KMS-11 (cell line): ENCODE data around the gene UPK1B.

Experiments used
- H2AFZ ChIP-seq: fragments of 200-600 bp; sonication (generic); 2 replicates; pipeline ENCODE4 v1.6.1; 2016; ENCODE audit warnings: antibody characterized with exemption, mixed run types, low read depth
- H3K27ac ChIP-seq: fragments of 200-600 bp; sonication (generic); 2 replicates; pipeline ENCODE4 v1.6.1; 2016; ENCODE audit warnings: mild to moderate bottlenecking, mixed run types
- H3K27me3 ChIP-seq: fragments of 200-600 bp; sonication (generic); 2 replicates; pipeline ENCODE4 v1.6.1; 2017; ENCODE audit warnings: mild to moderate bottlenecking, low read depth, mixed run types, moderate library complexity; ENCODE audit not compliant: insufficient read depth
- H3K36me3 ChIP-seq: fragments of 200-600 bp; sonication (generic); 2 replicates; pipeline ENCODE4 v1.6.1; 2017; ENCODE audit warnings: mild to moderate bottlenecking, mixed run types; ENCODE audit not compliant: insufficient read depth
- H3K4me1 ChIP-seq: fragments of 200-600 bp; sonication (generic); 2 replicates; pipeline ENCODE4 v1.6.1; 2016; ENCODE audit warnings: mild to moderate bottlenecking, low read depth, mixed run types; ENCODE audit not compliant: poor library complexity, severe bottlenecking
- H3K4me2 ChIP-seq: fragments of 200-600 bp; sonication (generic); 2 replicates; pipeline ENCODE4 v1.7.0; 2016; ENCODE audit warnings: mild to moderate bottlenecking, mixed run types
- H3K4me3 ChIP-seq: fragments of 200-600 bp; sonication (generic); IDR thresholded peaks from 2 replicates; pipeline ENCODE4 v1.6.1; 2017; ENCODE audit warnings: low read depth, low read length, mixed read lengths; ENCODE audit not compliant: insufficient read depth
- H3K79me2 ChIP-seq: fragments of 200-600 bp; sonication (generic); 2 replicates; pipeline ENCODE4 v1.6.1; 2016; ENCODE audit warnings: low read depth, mixed run types; ENCODE audit not compliant: insufficient read depth
- H3K9ac ChIP-seq: fragments of 200-600 bp; sonication (generic); 2 replicates; pipeline ENCODE4 v1.6.1; 2016; ENCODE audit warnings: mild to moderate bottlenecking, mixed run types
- H4K20me1 ChIP-seq: fragments of 200-600 bp; sonication (generic); 2 replicates; pipeline ENCODE4 v1.6.1; 2016; ENCODE audit warnings: mild to moderate bottlenecking, mixed run types; ENCODE audit not compliant: insufficient read depth
- CTCF ChIP-seq: fragments of 200-600 bp; sonication (generic); conservative IDR thresholded peaks from 2 replicates; pipeline ENCODE4 v1.6.1; 2017; ENCODE audit warnings: low read depth, mild to moderate bottlenecking, antibody characterized with exemption, low read length, moderate library complexity, mixed read lengths

The UPK1B gene

GRCh38 chr3:119205209-119205608, 31.8 kb downstream of the UPK1B start:
- Histone ChIP-seq H3K27ac (no peak overlapping the region), H3K4me2 (no peak overlapping the region), H3K4me3 (no peak overlapping the region), H2AFZ (no peak overlapping the region), H3K79me2 (no peaks in the 10 kb centered on the region), H3K4me1 (peaks cover 23% of the 10 kb centered on the region), H3K27me3 (no peaks in the 10 kb centered on the region), H4K20me1 (no peaks in the 10 kb centered on the region), H3K36me3 (no peaks in the 10 kb centered on the region), H3K9ac (no peak overlapping the region)
- no peak for TF ChIP-seq CTCF

GRCh38 chr3:119205685-119206084, 32.3 kb downstream of the UPK1B start:
- Histone ChIP-seq H3K27ac (no peak overlapping the region), H3K4me3 (no peak overlapping the region), H3K9ac (no peak overlapping the region), H3K4me1 (peaks cover 23% of the 10 kb centered on the region), H3K4me2 (no peak overlapping the region), H3K79me2 (no peaks in the 10 kb centered on the region), H2AFZ (no peak overlapping the region), H3K36me3 (no peaks in the 10 kb centered on the region), H3K27me3 (no peaks in the 10 kb centered on the region), H4K20me1 (no peaks in the 10 kb centered on the region)
- no peak for TF ChIP-seq CTCF

- H3K9ac ChIP-seq, result no peak overlapping the region
- H3K79me2 ChIP-seq, result no peaks in the 10 kb centered on the region
- H3K27ac ChIP-seq, result no peak overlapping the region
- no peaks in the 10 kb centered on the region for H3K27me3 ChIP-seq
- TF ChIP-seq CTCF, result no peak
- peaks cover 23% of the 10 kb centered on the region for H3K4me1 ChIP-seq
- H4K20me1 ChIP-seq, result no peaks in the 10 kb centered on the region
- H3K36me3 ChIP-seq, result no peaks in the 10 kb centered on the region
- H2AFZ ChIP-seq, result no peak overlapping the region
- no peak overlapping the region for H3K4me3 ChIP-seq
- H3K4me2 ChIP-seq, result peak overlapping the region; percentile 56
These were observed 33.5 kb downstream of the UPK1B start for GRCh38 chr3:119206611-119207511.

GRCh38 chr3:119207512-119207875, 34.1 kb downstream of the UPK1B start:
- Histone ChIP-seq H2AFZ (no peak overlapping the region), H3K79me2 (no peaks in the 10 kb centered on the region), H3K9ac (no peak overlapping the region), H3K27ac (no peak overlapping the region), H4K20me1 (no peaks in the 10 kb centered on the region), H3K4me1 (peaks cover 23% of the 10 kb centered on the region), H3K4me3 (no peak overlapping the region), H3K4me2 (peak overlapping the region; percentile 56), H3K36me3 (no peaks in the 10 kb centered on the region), H3K27me3 (no peaks in the 10 kb centered on the region)
- no peak for TF ChIP-seq CTCF
